Measurements from ENCODE around the gene ATRX.

GRCh38 chrX:77640702-77641101 is 145.3 kb downstream of the ATRX start:
- no peak for TF ChIP-seq REST (IDR thresholded peaks at IDR 0.05; ENCODE audit: low read depth)
- TF ChIP-seq, protein P1, sequence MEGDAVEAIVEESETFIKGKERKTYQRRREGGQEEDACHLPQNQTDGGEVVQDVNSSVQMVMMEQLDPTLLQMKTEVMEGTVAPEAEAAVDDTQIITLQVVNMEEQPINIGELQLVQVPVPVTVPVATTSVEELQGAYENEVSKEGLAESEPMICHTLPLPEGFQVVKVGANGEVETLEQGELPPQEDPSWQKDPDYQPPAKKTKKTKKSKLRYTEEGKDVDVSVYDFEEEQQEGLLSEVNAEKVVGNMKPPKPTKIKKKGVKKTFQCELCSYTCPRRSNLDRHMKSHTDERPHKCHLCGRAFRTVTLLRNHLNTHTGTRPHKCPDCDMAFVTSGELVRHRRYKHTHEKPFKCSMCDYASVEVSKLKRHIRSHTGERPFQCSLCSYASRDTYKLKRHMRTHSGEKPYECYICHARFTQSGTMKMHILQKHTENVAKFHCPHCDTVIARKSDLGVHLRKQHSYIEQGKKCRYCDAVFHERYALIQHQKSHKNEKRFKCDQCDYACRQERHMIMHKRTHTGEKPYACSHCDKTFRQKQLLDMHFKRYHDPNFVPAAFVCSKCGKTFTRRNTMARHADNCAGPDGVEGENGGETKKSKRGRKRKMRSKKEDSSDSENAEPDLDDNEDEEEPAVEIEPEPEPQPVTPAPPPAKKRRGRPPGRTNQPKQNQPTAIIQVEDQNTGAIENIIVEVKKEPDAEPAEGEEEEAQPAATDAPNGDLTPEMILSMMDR (IDR thresholded peaks at IDR 0.05 in 2 of 3, conservative IDR thresholded peaks at IDR 0.05 in 1 of 3; ENCODE audit: borderline replicate concordance in 1 of 3, insufficient read depth in 1 of 3, low read depth in 2 of 3, low read length in 2 of 3), result no peak
- TF ChIP-seq EZH2phosphoT487 (IDR thresholded peaks at IDR 0.05; ENCODE audit: borderline replicate concordance), result no peak
- TF ChIP-seq POLR2A (IDR thresholded peaks at IDR 0.05; ENCODE audit: borderline replicate concordance, extremely low read depth, insufficient read depth, insufficient read length), result no peak
- no peak for TF ChIP-seq POLR2AphosphoS5 (IDR thresholded peaks at IDR 0.05; ENCODE audit: low read depth, low read length)
- no peak for TF ChIP-seq ZNF274 (IDR thresholded peaks at IDR 0.05; ENCODE audit: low read depth, low read length)
- TF ChIP-seq YY1 (IDR thresholded peaks at IDR 0.05; ENCODE audit: extremely low read depth, insufficient replicate concordance, low read depth, low read length), result no peak
- TF ChIP-seq RAD21 (IDR thresholded peaks at IDR 0.05; ENCODE audit: low read depth), result no peak
- TF ChIP-seq JUND (IDR thresholded peaks at IDR 0.05), result no peak
- TF ChIP-seq SP1 (IDR thresholded peaks at IDR 0.05; ENCODE audit: low read depth), result no peak
